ENCODE results near the gene CPEB1.

The CPEB1 gene

GRCh38 chr15:82580713-82581112 lies 66.5 kb downstream of the CPEB1 start:
- DNase-seq: no peak

GRCh38 chr15:82575335-82575734 lies 71.8 kb downstream of the CPEB1 start:
- DNase-seq: no peak

- no peak for DNase-seq
Measured at GRCh38 chr15:82572986-82573385, 74.2 kb downstream of the CPEB1 start.

- peak; percentile 26 for DNase-seq
Measured at GRCh38 chr15:82572311-82572710, 74.9 kb downstream of the CPEB1 start.

- DNase-seq: peak; percentile 78
Measured at GRCh38 chr15:82571722-82572222, 75.4 kb downstream of the CPEB1 start.

- DNase-seq: peak; percentile 71
Measured at GRCh38 chr15:82570721-82571508, 76.2 kb downstream of the CPEB1 start.

- DNase-seq: no peak
Measured at GRCh38 chr15:82569834-82570233, 77.3 kb downstream of the CPEB1 start.

- DNase-seq: no peak
Measured at GRCh38 chr15:82568986-82569385, 78.2 kb downstream of the CPEB1 start.

- no peak for DNase-seq
Measured at GRCh38 chr15:82567661-82568060, 79.5 kb downstream of the CPEB1 start.

GRCh38 chr15:82566690-82567089 lies 80.5 kb downstream of the CPEB1 start:
- DNase-seq: peak; percentile 68

GRCh38 chr15:82558502-82558901 lies 88.7 kb downstream of the CPEB1 start:
- DNase-seq: no peak

- DNase-seq: no peak
Measured at GRCh38 chr15:82556315-82557035, 90.7 kb downstream of the CPEB1 start.

GRCh38 chr15:82554849-82555248 lies 92.3 kb downstream of the CPEB1 start:
- no peak for DNase-seq

GRCh38 chr15:82554351-82554750 lies 92.8 kb downstream of the CPEB1 start:
- no peak for DNase-seq

- DNase-seq: no peak
Measured at GRCh38 chr15:82553846-82554245, 93.3 kb downstream of the CPEB1 start.

- no peak for DNase-seq
Measured at GRCh38 chr15:82552861-82553260, 94.3 kb downstream of the CPEB1 start.

GRCh38 chr15:82551646-82552247 lies 95.4 kb downstream of the CPEB1 start:
- DNase-seq: no peak

GRCh38 chr15:82549199-82549665 lies 97.9 kb downstream of the CPEB1 start:
- no peak for DNase-seq

- no peak for DNase-seq
Measured at GRCh38 chr15:82548700-82549099, 98.5 kb downstream of the CPEB1 start.

- no peak for DNase-seq
Measured at GRCh38 chr15:82545478-82545877, 101.7 kb downstream of the CPEB1 start.

GRCh38 chr15:82545002-82545401 lies 102.2 kb downstream of the CPEB1 start:
- no peak for DNase-seq

GRCh38 chr15:82544431-82544830 lies 102.7 kb downstream of the CPEB1 start:
- DNase-seq: no peak

- no peak for DNase-seq
Measured at GRCh38 chr15:82543160-82543559, 104.0 kb downstream of the CPEB1 start.

- DNase-seq: no peak
Measured at GRCh38 chr15:82540984-82541431, 106.2 kb downstream of the CPEB1 start.

All from HCEC 1CT (cell line).